ENCODE measurements around the gene CDH13.

The CDH13 gene

DNA sequence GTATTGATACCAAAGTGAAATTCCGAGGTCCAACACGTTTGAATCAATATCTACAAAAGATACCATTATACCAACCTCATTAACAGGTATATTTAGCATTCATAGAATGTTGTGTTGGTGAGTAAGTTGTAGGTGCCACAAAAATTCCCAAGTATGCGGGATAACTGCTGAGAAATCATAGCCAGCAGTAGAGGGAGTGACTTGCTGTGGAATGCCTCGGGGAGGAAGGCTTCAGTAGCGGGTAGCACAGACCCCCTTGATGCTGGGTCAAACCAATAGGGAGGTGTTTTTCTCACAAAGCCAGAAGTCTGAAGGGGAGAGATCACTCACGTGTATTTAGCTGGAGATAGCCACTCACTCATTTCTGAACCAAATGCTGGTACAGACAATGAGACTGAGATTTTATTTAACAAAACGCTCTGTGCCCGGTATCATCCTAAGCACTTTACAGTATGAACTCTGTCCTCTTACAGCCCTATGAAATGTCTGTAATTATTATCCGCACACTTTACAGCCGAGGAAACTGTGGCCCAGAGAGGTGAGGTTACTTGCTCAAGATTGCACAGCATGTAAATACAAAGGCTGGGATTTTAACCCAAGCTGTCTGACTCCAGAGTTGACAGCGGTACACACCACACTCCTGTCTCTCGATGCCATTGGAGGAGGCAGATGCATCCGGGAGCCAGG is 1204.1 kb downstream of the CDH13 start:
- Histone ChIP-seq H3K9me3 (ENCODE audit: control insufficient read depth, insufficient read depth, low read length) (no peaks in the 10 kb centered on the region), H3K79me2 (ENCODE audit: control insufficient read depth, low read length) (no peaks in the 10 kb centered on the region), H3K27me3 (ENCODE audit: control insufficient read depth, low read length) (0 out of 2 replicates have a peak, but pooled peaks cover 5% of the 10 kb centered on the region), H3F3A (ENCODE audit: control insufficient read depth, insufficient read depth) (no peaks in the 10 kb centered on the region), H3K9me2 (replicated peaks; ENCODE audit: control insufficient read depth, low read length) (no peaks in the 10 kb centered on the region), H3K27ac (ENCODE audit: low read depth, low read length) (no peak overlapping the region), H3K36me3 (ENCODE audit: control insufficient read depth, low read length) (no peaks in the 10 kb centered on the region), H3K4me3 (ENCODE audit: low read length) (no peak overlapping the region), H4K20me1 (ENCODE audit: control insufficient read depth, insufficient read depth, low read depth, low read length) (no peaks in the 10 kb centered on the region), H3K4me2 (ENCODE audit: low read length) (no peak overlapping the region), H3K4me1 (ENCODE audit: control insufficient read depth, low read length) (no peaks in the 10 kb centered on the region)
- TF ChIP-seq EZH2phosphoT487 (IDR thresholded peaks at IDR 0.05; ENCODE audit: borderline replicate concordance, low read length), result no peak
- TF ChIP-seq, protein P1, sequence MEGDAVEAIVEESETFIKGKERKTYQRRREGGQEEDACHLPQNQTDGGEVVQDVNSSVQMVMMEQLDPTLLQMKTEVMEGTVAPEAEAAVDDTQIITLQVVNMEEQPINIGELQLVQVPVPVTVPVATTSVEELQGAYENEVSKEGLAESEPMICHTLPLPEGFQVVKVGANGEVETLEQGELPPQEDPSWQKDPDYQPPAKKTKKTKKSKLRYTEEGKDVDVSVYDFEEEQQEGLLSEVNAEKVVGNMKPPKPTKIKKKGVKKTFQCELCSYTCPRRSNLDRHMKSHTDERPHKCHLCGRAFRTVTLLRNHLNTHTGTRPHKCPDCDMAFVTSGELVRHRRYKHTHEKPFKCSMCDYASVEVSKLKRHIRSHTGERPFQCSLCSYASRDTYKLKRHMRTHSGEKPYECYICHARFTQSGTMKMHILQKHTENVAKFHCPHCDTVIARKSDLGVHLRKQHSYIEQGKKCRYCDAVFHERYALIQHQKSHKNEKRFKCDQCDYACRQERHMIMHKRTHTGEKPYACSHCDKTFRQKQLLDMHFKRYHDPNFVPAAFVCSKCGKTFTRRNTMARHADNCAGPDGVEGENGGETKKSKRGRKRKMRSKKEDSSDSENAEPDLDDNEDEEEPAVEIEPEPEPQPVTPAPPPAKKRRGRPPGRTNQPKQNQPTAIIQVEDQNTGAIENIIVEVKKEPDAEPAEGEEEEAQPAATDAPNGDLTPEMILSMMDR (IDR thresholded peaks at IDR 0.05; ENCODE audit: low read depth, low read length, poor library complexity, severe bottlenecking), result no peak

DNA sequence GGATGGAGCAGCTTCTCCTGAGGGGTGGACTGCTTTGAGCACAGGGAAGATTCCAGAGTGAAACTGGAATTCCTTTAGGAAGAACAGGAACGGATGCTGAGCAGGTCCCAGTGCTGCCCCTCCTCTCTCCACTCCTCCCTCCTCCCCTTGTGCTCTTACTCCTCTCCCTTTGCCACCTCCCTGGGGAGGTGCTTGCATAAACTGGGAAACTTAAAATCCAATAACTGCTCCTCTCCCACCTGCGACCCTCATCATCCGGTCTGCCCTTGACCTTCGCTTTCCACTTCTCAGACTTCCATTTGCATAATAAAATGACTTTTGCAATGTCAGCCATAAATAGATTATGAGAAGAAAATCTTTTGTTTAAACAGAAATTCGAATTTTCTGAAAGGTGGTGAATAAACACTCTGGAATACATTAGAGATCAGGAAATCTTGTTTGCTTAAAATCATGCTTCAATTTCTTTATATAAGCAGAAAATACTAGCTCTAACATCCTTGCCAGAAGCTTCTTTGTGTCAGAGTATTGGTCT is 1204.8 kb downstream of the CDH13 start:
- no peaks in the 10 kb centered on the region for H3K9me3 ChIP-seq (ENCODE audit: control insufficient read depth, insufficient read depth, low read length)
- no peaks in the 10 kb centered on the region for H3K4me1 ChIP-seq (ENCODE audit: control insufficient read depth, low read length)
- H3K27me3 ChIP-seq (ENCODE audit: control insufficient read depth, low read length), result 0 out of 2 replicates have a peak, but pooled peaks cover 5% of the 10 kb centered on the region

DNA sequence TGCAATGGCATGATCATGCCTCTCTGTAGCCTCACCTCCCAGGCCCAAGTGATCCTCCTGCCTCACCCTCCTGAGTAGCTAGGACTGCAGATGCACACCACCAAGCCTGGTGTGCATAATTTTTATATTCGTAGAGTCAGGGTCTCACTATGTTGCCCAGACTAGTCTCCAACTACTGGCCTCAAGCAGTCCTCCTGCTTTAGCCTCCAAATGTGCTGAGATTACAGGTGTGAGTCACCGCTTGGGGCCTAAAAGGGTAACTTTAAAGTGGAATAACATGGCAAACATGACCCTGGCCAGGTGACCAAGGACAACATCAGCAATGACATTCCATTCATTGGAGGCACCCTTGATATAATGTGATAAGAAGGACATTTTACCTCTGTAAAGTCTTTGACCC is 1207.2 kb downstream of the CDH13 start:
- no peaks in the 10 kb centered on the region for H3K36me3 ChIP-seq (ENCODE audit: control insufficient read depth, low read length)
- no peak overlapping the region for H3K4me2 ChIP-seq (ENCODE audit: low read length)
- no peaks in the 10 kb centered on the region for H3K79me2 ChIP-seq (ENCODE audit: control insufficient read depth, low read length)
- no peaks in the 10 kb centered on the region for H3K4me1 ChIP-seq (ENCODE audit: control insufficient read depth, low read length)
- 0 out of 2 replicates have a peak, but pooled peaks cover 5% of the 10 kb centered on the region for H3K27me3 ChIP-seq (ENCODE audit: control insufficient read depth, low read length)
- H3K4me3 ChIP-seq (ENCODE audit: low read length), result no peak overlapping the region
- H4K20me1 ChIP-seq (ENCODE audit: control insufficient read depth, insufficient read depth, low read depth, low read length), result no peaks in the 10 kb centered on the region
- H3K9me3 ChIP-seq (ENCODE audit: control insufficient read depth, insufficient read depth, low read length), result no peaks in the 10 kb centered on the region
- no peak overlapping the region for H3K27ac ChIP-seq (ENCODE audit: low read depth, low read length)
- TF ChIP-seq EZH2phosphoT487 (IDR thresholded peaks at IDR 0.05; ENCODE audit: borderline replicate concordance, low read length), result no peak
- TF ChIP-seq, protein P1 (IDR thresholded peaks at IDR 0.05; ENCODE audit: low read depth, low read length, poor library complexity, severe bottlenecking), result no peak
- H3F3A ChIP-seq (ENCODE audit: control insufficient read depth, insufficient read depth), result no peaks in the 10 kb centered on the region
- no peaks in the 10 kb centered on the region for H3K9me2 ChIP-seq (replicated peaks; ENCODE audit: control insufficient read depth, low read length)

More for the DNA sequence above, 1204.8 kb downstream of the CDH13 start:
- H3K36me3 ChIP-seq (ENCODE audit: control insufficient read depth, low read length), result no peaks in the 10 kb centered on the region
- H3K4me3 ChIP-seq (ENCODE audit: low read length), result no peak overlapping the region
- TF ChIP-seq, protein P1 (IDR thresholded peaks at IDR 0.05; ENCODE audit: low read depth, low read length, poor library complexity, severe bottlenecking), result no peak
- TF ChIP-seq EZH2phosphoT487 (IDR thresholded peaks at IDR 0.05; ENCODE audit: borderline replicate concordance, low read length), result no peak
- H3K79me2 ChIP-seq (ENCODE audit: control insufficient read depth, low read length), result no peaks in the 10 kb centered on the region
- H3F3A ChIP-seq (ENCODE audit: control insufficient read depth, insufficient read depth), result no peaks in the 10 kb centered on the region
- H3K4me2 ChIP-seq (ENCODE audit: low read length), result no peak overlapping the region
- no peaks in the 10 kb centered on the region for H3K9me2 ChIP-seq (replicated peaks; ENCODE audit: control insufficient read depth, low read length)
- H3K27ac ChIP-seq (ENCODE audit: low read depth, low read length), result no peak overlapping the region
- H4K20me1 ChIP-seq (ENCODE audit: control insufficient read depth, insufficient read depth, low read depth, low read length), result no peaks in the 10 kb centered on the region

All from DOHH2 (cell line).